AG09309 (cell line): ENCODE measurements around the gene AMZ1.

Experiments used
- DNase-seq: peaks from one replicate; pipeline ENCODE4 v3.0.0-alpha.2; 2010; ENCODE audit warnings: low read depth
- H3K4me3 ChIP-seq: 2 replicates; pipeline ENCODE4 v1.5.1; 2011; ENCODE audit warnings: mild to moderate bottlenecking, low read depth, low read length, moderate library complexity; ENCODE audit not compliant: control insufficient read depth
- TF ChIP-seq, protein P1 (sequence below): IDR thresholded peaks from 2 replicates; pipeline ENCODE4 v1.5.1; 2011; ENCODE audit warnings: mild to moderate bottlenecking, low read depth, low read length, inconsistent platforms; ENCODE audit not compliant: insufficient read depth, control insufficient read depth; ENCODE audit errors: missing control alignments

AMZ1 gene

DNA sequence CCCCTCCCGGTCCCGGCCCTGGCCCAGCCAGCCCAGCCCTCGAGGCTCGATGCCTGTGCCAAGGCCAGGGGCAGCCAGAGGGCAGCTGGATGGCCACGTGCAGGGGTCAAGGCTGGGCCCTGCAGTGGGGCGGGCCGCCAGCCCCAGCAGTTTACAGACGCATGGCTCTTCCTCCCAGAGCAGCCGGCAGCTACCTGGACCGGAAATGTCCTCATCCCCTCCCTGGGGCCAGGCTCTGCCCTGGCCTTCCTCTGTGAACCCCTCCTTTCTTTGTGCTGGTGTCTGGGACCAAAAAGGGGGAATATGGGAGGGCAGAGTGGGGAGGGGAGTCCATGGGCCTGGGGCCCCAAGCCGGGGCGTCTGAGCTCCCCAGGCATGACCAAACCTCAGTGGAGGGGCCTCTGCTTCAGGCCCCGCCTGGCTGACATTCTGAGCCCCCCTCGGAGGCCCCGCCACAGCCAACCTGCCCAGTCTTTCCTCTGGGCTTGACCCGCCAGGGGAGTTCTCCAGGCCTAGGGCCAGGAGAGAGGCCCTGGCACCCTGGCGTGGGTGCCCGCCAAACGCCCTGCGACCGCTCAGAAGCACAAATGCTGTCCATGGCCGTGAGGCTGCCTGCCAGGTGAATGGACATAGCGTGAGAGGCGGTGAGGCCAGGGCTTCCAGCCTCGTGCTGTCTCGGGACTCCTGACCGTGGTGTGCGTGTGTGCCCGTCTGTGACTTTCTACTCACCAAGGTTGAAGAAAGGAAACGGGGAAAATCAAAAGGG is 24.7 kb upstream of the AMZ1 start:
- TF ChIP-seq, protein P1, sequence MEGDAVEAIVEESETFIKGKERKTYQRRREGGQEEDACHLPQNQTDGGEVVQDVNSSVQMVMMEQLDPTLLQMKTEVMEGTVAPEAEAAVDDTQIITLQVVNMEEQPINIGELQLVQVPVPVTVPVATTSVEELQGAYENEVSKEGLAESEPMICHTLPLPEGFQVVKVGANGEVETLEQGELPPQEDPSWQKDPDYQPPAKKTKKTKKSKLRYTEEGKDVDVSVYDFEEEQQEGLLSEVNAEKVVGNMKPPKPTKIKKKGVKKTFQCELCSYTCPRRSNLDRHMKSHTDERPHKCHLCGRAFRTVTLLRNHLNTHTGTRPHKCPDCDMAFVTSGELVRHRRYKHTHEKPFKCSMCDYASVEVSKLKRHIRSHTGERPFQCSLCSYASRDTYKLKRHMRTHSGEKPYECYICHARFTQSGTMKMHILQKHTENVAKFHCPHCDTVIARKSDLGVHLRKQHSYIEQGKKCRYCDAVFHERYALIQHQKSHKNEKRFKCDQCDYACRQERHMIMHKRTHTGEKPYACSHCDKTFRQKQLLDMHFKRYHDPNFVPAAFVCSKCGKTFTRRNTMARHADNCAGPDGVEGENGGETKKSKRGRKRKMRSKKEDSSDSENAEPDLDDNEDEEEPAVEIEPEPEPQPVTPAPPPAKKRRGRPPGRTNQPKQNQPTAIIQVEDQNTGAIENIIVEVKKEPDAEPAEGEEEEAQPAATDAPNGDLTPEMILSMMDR = no peak
- H3K4me3 ChIP-seq = no peak overlapping the region
- DNase-seq = no peak

DNA sequence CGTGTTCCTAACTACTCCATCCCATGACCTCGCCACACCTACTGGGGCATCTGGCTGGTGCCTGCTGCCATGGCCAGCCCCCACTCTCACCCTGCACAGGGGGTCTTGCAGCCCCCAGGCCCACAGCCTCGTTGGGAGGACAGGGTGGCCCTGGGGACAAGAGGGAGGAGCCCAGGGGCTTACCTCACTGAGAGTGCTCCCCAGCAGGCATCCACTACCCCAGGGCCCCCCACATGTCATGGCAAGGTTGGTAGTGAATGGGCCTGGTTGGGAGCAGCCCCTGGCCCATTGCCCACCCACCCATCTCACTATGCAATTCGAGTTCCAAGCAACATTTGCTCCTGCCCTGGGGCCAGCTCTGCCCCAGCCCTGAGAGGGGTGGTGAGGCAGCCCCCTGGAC is 24.0 kb upstream of the AMZ1 start:
- DNase-seq = no peak
- TF ChIP-seq, protein P1 = no peak
- no peak overlapping the region for H3K4me3 ChIP-seq

DNA sequence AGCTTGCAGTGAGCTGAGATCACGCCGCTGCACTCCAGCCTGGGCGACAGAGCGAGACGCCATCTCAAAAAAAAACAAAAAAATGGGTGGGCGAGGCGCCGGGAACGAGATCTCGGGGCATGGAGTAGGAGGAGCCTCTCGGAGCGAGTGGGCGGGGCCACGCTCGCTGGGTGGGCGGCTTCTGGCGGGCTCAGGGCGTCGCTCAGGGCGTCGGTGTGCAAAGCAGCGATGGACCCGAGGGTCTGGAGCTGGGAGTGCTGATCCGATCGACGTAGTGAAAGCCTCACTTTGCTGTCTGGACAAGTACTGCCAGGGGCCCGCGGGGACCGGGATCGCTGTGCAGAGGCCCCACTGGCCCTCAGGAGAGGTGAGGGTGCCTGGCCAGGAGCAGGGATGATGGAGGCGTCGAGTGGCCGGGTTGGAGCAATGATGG is 22.6 kb upstream of the AMZ1 start:
- H3K4me3 ChIP-seq = no peak overlapping the region
- TF ChIP-seq, protein P1 = no peak
- DNase-seq = no peak

DNA sequence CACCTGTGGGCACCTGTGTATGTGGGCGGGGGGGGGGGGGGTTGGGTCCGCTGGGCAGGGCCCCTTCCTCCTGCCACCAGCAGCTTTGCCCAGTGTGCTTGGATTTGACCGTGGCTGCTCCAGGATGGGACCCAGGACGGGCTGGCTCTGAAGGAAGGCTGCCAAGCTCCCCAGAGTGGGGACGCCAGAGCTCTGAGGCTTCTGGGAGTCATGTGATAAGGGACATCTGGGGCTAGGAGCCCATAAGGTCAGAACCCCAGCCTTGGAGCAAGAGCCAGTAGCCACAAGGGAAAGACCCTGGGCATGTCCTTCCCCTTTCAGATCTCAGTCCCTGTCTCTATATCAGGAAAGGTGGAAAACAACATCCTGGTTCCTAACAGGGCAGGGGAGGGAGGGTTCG is 21.8 kb upstream of the AMZ1 start:
- no peak overlapping the region for H3K4me3 ChIP-seq
- DNase-seq = no peak
- TF ChIP-seq, protein P1 = no peak

DNA sequence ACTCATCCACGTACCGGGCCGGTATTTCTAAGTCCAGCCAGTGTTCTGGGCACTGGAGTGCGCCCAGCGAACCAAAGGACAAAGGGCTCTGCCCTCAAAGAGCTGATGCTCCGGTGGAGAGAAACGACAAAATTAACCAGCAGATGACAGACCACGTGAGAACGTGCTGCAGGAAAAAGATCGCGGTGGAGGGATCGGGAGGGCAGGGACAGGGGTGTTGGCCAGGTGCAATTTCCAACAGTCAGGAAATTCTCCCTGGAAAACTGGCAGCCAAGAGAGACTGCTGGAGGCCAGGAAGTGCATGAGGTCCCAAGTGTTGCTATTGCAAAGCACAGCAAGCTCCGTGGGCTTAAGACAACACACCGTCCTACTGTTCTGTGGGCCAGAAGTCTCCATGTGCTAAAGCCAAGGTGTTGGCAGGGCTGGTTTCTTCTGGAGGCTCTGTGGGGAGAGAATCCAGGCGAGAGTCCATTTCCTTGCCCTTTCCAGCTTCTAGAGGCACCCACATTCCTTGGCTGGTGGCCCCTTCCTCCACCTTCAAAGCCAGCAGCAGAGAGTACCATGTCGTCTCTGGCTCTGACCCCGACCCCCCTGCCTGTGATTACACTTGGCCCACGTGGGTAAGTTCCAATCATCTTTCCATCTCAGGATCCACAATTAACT is 21.3 kb upstream of the AMZ1 start:
- TF ChIP-seq, protein P1 = no peak
- no peak overlapping the region for H3K4me3 ChIP-seq
- DNase-seq = no peak

DNA sequence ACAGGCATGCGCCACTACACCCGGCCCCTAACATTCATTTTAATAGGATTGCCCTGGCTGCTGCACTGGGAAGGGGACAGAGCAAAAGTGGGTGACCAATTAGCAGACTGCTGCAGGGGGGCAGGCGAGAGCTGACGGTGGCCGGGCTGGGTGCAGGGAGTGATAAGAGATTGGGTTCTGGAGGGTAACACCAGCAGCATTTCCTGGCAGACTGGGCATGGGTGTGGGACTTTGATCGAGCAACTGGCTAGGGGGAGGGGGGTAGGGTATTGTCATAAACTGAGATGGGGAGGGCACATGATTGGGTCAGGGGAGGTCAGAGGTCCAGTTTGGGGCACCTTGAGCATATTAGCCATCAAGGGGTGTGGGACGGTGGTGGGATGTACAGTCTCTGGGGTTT is 20.2 kb upstream of the AMZ1 start:
- DNase-seq = no peak
- H3K4me3 ChIP-seq = no peak overlapping the region

More for the DNA sequence above, 20.2 kb upstream of the AMZ1 start:
- TF ChIP-seq, protein P1 = no peak
